H1 (cell line): ENCODE data around the gene FHIT. TPM values are rescaled to one million over a fixed set of nuclear protein-coding genes. Genes with fewer than 3 reads are reported as not detected.

Experiments
- CEBPB ChIP-seq: IDR thresholded peaks from 2 replicates; pipeline ENCODE4 v1.6.1; 2012; ENCODE audit warnings: low read depth, low read length
- POLR2A ChIP-seq, 2 experiments: IDR thresholded peaks; 1 replicate in 1 of 2; 2 replicates in 1 of 2; pipeline ENCODE4 v1.6.1; 2011; ENCODE audit warnings: low read depth in 2 of 2, low read length in 2 of 2, mild to moderate bottlenecking in 2 of 2; ENCODE audit errors: control extremely low read depth in 1 of 2
- RBBP5 ChIP-seq: IDR thresholded peaks from 2 replicates; pipeline ENCODE4 v1.7.1; 2012; ENCODE audit warnings: low read depth, mild to moderate bottlenecking, inconsistent platforms, low read length, moderate library complexity, borderline replicate concordance
- SUZ12 ChIP-seq: fragments of 200-600 bp; sonication (generic); IDR thresholded peaks from 2 replicates; pipeline ENCODE4 v1.6.1; 2012; ENCODE audit warnings: mild to moderate bottlenecking, inconsistent platforms, low read length, moderate library complexity, mixed read lengths
- TEAD4 ChIP-seq: IDR thresholded peaks from 2 replicates; pipeline ENCODE4 v1.6.1; 2012; ENCODE audit warnings: low read depth, low read length, inconsistent platforms, mixed read lengths
- polyA plus RNA-seq, 7 experiments: library from polyadenylated mRNA; depleted of rRNA in 3 of 7; stranded (reverse) in 5 of 7; unstranded in 2 of 7; fragments of >200 nt in 5 of 7; fragments of 200-250 nt in 2 of 7; gene quantifications; 1 replicate in 5 of 7; 2 replicates in 1 of 7; 4 replicates in 1 of 7; pipeline versions ENCODE4 v1.2.1 to v1.2.3, GENCODE V29; 2011 to 2013; ENCODE audit warnings: missing spikeins in 2 of 7, mixed read lengths in 2 of 7
- total RNA-seq: library from RNA; stranded (reverse); fragmentation: NEBNext Ultra II Directional; extraction: Animal tissue kit (Norgen Biotek cat#: 25700); gene quantifications from 2 replicates; pipeline ENCODE4 v1.2.1, GENCODE V29; 2021

Gene FHIT
- total and polyA plus RNA-seq, 2 of the 8 experiments (the other 6 are each of a cell fraction or from before 2014, with no cell fraction given): 1.2 to 3.2 TPM

- TF ChIP-seq CEBPB (no peak), SUZ12 (no peak), POLR2A (IDR thresholded peaks at IDR 0.05; ENCODE audit: control extremely low read depth in 1 of 2, low read depth in 2 of 2, low read length in 2 of 2) (no peak), RBBP5 (no peak), TEAD4 (no peak)
- TF ChIP-seq, all 59 proteins: peak for 0
These were observed 886.8 kb downstream of the FHIT start (continued) for GRCh38 chr3:60364475-60364874.
